ENCODE measurements around the gene GABPB2.

The GABPB2 gene

DNA sequence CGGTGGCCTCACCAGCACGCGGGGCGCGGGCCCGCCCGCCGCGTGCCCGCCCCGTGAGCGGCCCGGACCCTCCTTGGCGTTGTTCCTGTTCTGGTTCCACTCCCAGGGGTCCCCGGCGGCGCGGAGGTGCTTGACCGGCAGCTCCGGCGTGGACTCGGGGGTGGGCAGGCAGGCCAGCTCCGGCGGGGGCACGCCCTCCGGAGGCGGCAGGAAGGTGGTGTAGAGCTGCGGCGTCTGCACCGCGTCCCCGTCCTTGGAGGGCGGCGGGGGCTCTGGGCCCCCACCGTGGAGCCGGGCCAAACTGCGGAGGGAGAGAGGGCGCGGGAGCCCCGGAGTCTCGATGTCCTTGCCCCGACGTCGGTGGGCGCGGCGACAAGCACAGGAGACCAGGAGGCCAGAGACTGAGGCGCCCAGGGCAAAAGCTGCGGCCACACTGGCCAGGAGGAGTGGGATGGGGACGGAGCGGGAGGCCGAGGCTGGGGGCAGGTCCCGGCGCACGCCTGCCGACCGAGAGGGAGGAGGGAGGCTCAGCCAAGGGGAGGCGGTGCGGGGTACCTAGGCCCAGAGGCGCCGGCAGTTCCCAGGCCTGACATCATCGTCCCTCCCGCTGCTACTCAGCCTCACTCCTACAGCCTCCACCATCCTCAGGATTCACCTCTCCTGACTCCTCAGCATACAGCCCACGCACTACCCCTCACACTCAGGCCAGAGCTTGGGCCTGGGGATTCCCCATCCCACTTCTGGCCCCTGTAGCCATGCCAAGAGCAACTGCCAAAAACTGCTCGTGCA is 62.7 kb downstream of the GABPB2 start:
- no peak for DNase-seq

DNA sequence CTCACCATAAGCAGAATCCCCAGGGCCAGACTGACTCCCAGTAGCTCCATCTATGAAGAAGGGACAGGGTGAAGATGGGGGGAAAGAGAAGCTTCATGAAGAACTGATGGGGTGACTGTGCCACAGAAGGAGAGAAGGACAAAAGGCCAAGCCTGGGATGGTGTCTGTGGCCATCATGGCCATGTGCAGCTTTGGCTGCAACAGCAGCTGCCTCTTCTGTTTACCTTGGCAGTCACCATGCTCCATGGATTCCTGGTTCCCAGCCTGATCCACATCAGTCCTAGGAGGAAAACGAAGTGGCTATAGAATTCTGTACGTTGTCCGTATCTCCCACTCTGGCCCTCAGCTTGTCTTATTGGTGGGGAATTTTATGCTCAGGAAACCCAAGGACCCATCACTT is 63.8 kb downstream of the GABPB2 start:
- DNase-seq: no peak

DNA sequence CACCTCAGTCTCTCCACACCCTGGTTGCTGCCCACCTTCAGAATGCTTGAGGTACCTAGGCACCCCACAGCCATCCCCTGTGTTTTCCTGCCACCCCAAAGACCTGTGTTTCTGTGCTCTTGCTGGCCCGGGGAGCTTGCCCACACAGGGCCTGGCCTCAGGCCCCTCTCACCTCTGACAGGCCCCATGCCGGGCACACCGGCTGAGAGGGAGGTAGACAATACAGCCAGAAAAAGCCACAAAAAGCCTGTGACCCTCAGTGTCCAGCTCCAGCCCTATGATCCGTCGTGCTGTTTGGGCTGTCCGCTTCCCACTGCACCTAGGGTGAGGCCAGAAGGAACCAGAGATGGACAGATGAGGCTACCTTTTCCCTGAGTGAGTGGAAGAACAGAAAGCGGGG is 64.4 kb downstream of the GABPB2 start:
- DNase-seq: no peak

DNA sequence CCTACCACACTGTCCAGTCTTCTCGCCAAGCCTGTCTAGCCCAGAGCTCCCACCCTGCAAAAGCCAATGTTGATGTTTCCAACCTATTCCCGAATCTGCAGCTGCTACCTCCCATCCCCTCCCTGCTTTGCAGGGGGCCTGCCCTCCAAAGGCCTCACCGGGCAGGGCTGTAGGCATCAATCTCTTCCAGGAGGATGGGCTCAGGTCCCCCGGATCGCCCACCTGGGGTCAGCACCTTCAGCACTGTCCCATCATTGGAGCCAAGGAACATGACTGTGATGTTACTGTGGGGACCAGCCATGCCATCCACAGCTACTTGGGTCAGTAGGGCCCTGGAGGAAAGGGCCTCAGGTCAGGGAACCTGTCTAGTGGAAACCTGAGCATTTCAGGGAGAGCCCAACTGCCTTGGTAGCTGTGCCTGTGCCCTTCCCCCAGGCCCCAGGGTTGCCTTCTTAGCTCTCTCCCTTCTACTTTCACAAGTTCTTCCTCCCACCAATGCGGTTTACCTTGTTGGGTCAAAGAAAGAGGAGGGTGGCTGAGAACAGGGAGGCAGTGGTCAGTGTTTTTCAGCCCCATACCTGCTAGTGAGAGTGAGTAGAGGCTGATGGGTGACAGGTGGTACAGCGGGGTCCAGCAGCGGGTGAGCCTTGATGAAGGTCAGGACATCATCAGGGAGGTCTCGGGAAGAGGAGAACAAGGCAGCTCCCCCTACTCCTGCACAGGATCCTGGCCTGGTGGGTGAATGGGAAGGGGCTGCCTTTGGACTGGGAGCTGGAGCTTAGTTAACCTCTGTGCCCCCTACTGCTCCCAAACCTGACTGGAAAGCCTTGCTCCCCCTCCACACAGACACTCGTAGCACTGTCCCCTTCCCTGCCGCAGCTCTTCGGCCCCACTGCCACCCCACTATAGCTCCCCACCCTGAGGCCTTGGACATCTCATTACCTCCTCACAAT is 65.1 kb downstream of the GABPB2 start:
- DNase-seq: no peak

DNA sequence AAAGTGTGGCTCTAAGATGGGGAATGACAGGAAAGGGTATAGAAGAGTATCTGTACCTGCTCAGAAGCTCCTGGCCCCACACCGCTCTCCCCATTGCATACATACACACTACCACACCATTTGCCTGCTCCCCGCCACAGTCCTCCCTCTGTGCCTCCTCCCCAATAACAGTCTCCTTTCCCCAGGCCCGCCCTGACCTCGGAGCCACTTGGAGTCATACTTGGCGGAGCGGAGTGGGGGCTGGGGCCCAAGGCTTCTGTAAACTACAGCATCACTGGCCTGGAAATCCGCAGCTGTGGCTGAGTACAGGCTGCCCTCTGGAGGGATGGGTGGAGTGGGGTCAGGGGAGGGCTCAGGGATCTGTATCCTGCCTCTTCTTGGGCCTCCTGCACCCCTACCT is 67.2 kb downstream of the GABPB2 start:
- no peak for DNase-seq

DNA sequence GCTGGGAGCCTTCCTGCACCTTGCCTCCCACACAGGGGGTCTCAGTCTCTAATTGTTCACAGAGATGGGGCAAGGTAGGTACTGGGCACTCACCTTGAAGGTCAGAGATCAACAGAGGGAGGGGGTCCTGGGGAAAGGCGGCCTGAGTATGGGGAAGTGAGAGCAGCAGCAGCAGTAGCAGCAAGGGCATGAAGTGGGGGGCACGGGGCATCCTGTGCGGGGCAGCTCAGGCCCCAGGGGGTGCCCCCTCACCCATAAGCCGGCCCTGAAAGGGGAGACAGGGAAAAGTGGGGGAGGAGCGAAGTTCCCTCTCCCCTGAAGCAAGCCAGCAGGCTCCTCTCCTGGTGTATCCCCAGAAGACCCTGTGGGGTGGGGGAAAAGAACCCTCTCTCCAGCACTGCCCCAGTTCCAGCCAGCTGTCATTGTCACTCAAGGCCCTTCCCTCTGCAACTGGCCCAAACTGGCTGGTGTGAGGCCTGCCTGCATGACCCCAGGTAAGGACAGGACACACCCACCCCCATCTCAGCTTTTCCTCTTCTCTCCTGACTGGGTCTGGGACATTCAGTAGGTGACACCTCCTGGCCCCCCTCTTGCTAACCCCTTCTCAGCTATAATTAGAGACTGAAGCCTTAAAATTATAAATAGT is 72.0 kb downstream of the GABPB2 start:
- DNase-seq: no peak

DNA sequence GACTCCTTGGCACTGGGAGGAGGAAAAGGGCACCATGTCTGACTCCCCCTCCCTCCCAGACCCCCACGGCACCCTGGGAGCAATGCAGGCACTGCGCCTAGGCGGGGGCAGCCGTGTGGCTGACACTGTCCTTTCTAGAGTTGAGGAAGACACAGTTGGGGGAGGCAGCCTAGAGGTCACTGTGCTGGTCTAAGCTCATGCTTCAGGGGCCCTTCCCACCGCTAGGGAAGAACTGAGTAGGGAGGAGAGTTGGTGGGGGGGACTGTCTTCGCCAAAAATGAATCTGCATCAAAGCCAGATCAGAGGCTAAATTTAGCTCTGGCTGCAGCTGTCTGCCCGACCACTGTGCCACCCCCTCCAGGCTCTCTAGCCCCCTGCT is 72.5 kb downstream of the GABPB2 start:
- no peak for DNase-seq

DNA sequence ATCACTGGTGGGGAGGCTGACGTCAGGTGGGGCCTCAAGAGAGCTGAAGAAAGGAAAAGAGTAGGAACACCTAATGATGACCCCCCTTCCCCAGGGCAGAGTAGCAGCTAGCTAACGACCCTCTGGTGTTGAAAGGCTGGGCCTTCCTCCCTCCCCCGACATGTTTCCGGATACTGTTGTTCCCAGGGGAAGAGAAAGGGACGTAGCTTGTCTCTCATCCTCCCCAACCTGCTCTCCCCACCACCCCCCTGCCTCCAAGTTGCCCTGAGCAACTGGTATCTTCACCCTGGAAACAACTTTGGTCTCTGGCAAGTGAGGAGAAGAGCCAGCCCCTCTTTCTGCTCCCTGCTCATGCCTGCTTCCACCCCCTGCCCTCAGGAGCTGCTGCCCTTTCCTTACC is 73.4 kb downstream of the GABPB2 start:
- no peak for DNase-seq

DNA sequence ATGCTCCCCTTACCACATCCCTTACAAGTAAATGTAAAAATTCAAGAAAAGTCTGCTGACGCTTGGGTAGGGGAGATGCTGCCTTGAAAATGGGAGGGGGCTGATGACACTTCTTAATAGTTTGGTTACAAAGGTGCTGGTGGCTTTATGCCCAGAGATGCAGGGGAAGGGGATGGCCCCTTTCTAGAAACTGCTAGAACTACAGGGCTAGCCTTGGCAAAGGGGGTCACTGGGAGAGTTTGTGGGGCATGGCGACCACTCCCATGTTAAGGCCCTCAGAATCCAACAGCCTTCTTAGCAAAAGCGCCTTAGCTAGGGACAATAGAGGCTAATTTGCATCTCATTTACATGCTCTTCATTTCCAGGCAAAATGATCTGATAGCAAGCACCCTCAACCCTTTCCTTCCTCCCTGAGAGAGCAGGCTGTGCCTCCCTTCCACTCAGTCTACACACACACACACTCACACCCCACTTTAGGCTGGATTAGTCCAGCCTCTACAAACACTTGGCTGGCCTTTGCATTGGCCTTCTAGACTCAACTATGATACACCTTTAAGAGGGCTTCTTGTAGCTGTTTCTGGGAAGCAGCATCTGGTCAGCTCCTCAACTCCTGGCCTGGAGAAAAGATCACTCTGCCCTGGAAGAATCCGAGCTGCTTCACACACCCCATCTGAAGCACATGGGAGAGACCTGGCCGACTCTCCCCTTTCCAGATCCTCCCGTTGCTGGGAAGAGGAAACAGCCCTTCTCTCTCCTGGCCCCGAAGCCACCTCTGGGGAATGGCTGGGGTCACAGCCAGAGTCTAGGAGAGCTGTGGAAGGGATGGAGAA is 74.1 kb downstream of the GABPB2 start:
- no peak for DNase-seq

DNA sequence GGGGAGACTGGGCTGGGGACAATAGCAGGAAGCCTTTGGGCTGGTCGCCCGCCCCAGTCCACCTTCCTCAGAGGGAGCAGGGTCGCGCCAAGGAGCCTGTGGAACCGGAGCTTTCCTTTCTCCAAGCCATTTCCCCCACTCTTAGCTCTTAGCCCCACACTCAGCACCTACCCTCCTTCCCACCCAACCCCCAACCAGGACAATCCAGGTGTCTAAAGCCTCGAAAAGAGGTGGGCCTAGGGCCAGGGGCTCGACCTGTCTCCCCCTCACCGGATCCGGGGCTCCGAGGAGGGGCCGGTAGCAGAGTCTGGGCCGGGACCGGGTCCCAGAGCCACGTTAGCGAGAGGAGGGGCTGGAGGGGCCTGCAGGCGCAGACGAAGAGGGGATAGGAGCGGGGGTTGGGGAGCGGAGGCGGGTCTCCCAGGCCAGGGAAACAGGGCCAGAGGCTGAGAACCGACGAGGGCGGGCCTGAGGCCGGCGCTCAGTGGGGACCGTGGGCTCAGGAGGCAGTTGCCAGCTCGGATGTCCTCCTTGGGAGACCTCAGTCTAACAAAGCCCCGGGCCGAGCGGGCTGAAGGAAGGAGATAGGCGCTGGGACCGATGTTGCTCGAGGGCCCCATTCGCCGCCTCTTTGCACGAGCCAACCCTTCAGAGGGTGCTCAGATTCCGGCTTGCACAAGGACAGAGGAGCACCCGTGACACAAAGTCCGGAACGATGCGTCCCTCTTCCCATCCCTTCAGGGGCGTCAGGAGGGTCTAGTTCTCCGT is 74.9 kb downstream of the GABPB2 start:
- DNase-seq: no peak

DNA sequence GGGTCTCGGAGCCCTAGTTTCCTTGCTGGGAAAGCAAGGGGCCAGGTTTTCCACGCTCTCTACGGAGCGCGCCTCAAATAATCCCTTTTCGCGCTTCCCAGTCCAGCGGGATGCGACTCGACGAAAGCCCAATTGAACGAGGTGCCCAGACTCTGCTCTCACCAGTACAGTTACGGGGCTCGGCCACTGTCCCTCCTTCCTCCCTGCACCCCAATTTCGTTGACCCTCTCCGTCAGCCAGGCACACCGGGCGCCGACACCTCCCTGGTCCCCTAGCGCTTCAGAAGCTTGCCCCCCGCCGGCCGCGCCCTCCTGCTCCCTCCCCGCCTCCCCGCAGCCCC is 75.5 kb downstream of the GABPB2 start:
- DNase-seq: no peak

DNA sequence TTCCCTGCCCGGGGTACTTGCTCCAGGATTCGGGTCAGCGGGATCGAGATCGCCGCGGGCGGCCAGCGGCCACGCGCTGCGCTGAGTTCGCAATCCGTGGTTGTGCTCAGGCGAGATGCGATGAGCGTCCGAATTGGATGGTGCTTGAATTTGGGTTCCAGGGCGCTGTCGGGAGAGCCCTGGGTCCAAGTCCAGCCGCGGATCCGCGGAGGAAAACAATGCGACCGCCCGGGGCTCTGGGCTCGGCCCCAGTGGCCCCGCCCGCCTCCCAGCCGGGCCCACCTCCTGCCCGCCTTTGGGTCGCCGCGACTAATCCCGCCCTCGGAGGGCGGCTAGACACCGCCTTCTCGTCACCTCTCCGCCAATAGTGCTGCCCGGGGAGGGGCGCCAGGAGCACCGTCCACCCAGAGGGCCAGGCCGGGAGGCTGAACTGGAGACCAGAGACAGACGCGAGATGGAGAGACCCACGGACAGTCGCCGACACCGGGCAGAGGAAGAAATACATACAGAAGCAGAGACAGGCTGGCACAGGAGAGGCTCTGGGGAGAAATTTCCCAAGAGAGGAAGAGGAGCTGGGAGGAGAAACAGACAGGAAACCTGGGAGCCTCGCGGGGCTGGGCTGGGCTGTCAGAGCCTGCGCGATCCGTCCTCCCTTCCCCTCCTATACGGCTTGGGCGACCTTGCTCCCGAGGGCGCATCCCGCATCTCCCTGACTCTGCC is 76.0 kb downstream of the GABPB2 start, which contains the start of gene SEMA6C:
TSS of gene SEMA6C (minus strand) at position 220 of the 720 bp plus-strand sequence. CDS start 4,010 bp downstream, outside the sequence.
- DNase-seq: peak; percentile 80

DNA sequence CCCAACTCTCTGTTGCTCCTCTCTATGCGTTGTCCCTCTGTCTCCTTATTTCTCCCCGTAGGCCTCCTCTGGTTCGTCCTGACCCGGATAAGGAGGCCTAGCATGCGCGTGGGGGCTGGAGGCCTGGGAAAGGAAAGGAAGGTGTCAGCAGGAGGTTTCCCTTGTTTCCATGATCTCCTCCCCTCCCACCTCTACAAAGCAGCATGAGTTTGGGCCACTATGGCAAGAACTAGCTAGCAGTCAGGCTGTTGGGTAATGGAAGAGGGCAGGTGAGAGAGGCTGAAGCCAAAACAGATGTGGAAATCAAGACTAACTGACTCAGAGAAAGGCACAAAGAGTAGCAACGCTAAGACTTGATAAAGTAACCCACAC is 76.6 kb downstream of the GABPB2 start:
- peak; percentile 75 for DNase-seq

DNA sequence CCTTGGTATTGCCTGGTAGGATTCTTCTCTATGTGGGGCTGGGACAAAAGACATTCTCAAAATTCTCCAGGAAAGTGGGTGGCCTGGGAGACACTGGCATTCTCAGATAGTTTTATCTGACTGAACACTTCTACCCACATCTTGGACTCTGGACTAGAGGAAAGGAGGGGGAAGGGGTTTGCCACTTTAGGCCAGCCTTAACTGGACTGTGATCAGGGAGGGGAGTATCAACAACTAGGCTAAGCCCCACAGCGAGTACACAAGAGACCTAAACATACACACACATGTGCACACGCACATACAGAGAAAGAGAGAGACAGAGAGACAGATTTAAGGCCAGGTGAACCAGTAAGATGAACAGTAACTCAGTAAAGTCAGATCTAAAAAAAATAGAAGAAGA is 77.1 kb downstream of the GABPB2 start:
- no peak for DNase-seq

DNA sequence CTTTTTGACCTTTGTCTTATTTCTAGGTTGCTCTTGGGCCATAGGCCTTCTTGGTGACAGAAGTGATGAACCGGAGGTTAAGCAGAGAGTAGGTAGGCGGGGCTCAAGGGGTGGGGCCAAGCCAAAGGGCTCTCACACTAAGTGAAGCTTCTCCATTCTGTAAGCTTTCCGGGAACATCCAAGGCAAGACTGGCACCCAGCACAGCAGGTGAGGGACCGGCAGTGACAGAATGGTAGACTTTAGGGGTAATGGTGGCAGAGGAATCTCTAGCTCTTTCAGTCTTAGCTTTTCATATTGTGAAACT is 85.9 kb downstream of the GABPB2 start, which contains the start of gene TNFAIP8L2:
TSS of gene TNFAIP8L2 (plus strand) at position 135 of the 305 bp plus-strand sequence. CDS start 2,049 bp downstream, outside the sequence.
- no peak for DNase-seq

DNA sequence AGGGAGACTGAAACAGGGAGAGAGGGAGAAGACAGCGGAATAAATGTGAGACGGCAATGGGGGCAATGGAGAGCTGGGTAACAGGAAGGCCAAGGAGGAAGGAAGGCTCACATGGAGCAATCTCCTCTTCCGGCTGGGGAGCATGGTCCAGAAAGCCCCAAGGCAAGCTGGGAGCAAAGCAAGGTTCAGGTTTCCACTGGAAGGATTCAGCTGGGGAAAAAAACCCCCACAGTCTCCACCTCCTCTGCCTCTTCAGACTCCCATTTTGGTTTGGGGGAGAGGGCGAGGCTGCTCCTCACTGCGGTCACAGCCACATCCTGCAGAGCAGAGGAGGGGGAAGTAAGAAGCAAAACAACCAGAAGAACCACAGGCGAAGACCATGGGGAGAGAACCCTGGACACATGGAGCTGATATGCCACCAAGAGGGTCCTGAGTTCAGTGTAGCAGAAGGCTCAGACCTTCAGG is 86.5 kb downstream of the GABPB2 start:
- DNase-seq: no peak

DNA sequence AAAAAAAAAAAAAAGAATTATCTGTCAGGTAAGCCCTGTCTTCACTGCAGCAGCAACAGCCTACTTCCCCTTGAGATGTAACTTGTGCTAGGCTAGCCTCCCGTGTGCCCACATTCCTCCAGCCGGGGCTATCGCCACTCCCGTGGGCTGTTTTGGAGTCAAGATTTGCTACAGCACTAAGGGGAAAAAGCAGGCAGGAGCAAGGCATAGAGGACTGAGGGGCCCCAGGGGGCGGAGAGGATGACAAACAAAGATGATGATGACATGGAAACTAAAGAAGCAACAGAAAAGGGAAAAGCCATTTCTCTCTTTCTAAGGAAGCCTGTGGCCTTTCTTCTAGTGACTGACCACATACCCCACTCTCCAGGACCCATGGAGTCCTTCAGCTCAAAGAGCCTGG is 87.8 kb downstream of the GABPB2 start:
- no peak for DNase-seq

DNA sequence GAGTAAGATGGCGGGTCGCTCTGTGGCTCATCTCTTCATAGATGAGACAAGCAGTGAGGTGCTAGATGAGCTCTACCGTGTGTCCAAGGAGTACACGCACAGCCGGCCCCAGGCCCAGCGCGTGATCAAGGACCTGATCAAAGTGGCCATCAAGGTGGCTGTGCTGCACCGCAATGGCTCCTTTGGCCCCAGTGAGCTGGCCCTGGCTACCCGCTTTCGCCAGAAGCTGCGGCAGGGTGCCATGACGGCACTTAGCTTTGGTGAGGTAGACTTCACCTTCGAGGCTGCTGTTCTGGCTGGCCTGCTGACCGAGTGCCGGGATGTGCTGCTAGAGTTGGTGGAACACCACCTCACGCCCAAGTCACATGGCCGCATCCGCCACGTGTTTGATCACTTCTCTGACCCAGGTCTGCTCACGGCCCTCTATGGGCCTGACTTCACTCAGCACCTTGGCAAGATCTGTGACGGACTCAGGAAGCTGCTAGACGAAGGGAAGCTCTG is 88.2 kb downstream of the GABPB2 start:
- no peak for DNase-seq

DNA sequence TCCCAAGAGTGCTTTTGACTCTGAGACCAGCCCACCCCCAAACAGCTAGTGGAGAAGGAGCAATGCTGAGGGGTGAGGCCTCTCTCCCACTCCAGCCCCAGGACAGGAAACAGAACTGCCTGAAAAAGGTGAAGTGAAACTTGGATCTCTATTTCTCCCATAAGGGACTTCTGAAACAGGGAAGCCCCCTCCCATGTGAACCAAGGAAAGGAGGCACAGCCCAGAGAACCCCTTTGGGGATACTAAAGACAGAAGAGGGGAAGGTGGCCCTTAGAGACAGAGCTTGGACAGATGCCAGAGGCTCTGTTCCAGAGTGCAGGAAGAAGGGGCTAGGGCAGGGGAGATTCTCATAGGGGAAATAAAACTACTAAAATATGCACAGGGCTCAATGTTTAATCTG is 88.8 kb downstream of the GABPB2 start:
- no peak for DNase-seq

DNA sequence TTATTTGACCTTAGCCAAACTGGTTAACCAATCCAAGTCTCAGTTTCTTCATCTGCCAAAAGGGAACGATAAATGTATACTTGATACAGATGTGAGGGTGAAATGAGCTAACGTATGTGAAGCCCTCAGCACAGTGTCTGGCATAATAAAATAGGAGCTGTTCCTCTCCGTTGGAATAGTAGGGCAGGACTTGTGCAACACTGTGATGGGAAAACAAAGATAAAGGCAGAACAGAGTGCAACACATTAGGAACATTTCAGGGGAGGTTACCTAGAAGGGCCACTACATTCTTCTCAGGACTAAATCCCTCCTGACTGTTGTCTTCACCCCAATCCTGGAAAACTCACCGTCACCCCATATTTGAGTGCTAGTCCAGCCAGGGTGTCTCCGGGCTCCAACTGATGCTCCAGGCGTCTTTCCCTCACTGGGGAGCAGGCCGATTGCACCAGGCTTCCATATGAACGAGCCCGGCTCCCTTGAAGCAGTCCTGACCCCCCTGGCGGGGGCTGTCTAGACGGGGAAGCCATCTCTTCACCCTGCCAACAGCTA is 94.2 kb downstream of the GABPB2 start:
- no peak for DNase-seq

DNA sequence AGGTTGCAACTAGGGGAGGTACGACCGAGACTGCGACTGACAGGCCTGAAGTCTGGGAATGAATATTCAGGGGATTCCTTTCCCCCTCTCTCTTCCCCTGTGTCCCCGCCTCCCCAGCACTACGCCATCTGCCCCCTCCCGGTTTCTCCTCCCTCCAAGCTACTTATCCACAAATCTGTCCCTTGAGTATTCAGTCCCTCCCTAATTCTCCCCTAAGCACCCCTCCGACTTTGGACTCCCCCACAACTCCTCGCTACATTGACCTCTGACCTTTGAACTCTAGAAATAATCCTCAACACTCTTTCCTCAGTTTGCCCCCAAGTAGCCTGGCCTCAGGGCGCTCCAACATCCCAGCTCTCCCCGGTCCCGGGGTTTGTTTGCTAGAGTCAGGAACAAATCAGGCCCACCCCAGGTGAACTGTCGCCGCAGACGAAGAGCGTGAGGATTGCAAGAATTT is 94.7 kb downstream of the GABPB2 start:
- DNase-seq: no peak

Measured in kidney glomerular epithelial cell (primary cell).